Endothelial cell of umbilical vein (primary cell): ENCODE results near the gene ARHGAP27. TPM values are rescaled to one million over a fixed set of nuclear protein-coding genes. Genes with fewer than 3 reads are reported as not detected.

Experiments
- BruUV-seq: library from RNA; stranded (reverse); fragments of 400-500 nt; replicated peaks from 2 replicates; lab custom pipeline; 2021; lab: Mats Ljungman, UMichigan
- CTCF ChIA-PET: fragments of 300-600, 350-600 bp; sonication (Branson Sonifier 250); formaldehyde crosslinking; loops from one replicate; lab custom pipeline; 2021; ENCODE audit warnings: antibody characterized with exemption, inconsistent platforms; lab: Charles Lee
- POLR2A ChIA-PET: fragments of 300-600, 350-600 bp; sonication (Branson Sonifier 250); formaldehyde crosslinking; loops from one replicate; lab custom pipeline; 2021; ENCODE audit warnings: antibody characterized with exemption, inconsistent platforms; lab: Charles Lee
- DNase-seq: peaks from one replicate; pipeline ENCODE4 v3.0.0-alpha.2; 2011; ENCODE audit warnings: low read depth, low spot score
- FAIRE-seq: peaks from 2 replicates; lab custom pipeline; 2011; peaks lifted over from hg19 to GRCh38; lab: Jason Lieb, UNC
- H2AFZ ChIP-seq: 2 replicates; pipeline ENCODE4 v1.6.0; 2012; ENCODE audit warnings: low read depth, low read length, control low read depth, inconsistent platforms
- H3K27ac ChIP-seq: 2 replicates; pipeline ENCODE4 v1.5.1; 2011; ENCODE audit warnings: low read depth, mild to moderate bottlenecking, control low read depth, low read length, moderate library complexity; ENCODE audit not compliant: insufficient read depth
- H3K27me3 ChIP-seq, 2 experiments: 2 replicates each; pipeline versions ENCODE4 v1.6.0 to v1.6.1; 2011; ENCODE audit warnings: low read length in 2 of 2, mixed read lengths in 1 of 2; ENCODE audit not compliant: control insufficient read depth in 2 of 2, insufficient read depth in 2 of 2
- H3K36me3 ChIP-seq, 2 experiments: 2 replicates in 1 of 2; 3 replicates in 1 of 2; pipeline ENCODE4 v1.5.1; 2011; ENCODE audit warnings: low read length in 2 of 2, mild to moderate bottlenecking in 1 of 2, moderate library complexity in 1 of 2; ENCODE audit not compliant: control insufficient read depth in 2 of 2, insufficient read depth in 2 of 2; ENCODE audit errors: extremely low read depth in 1 of 2
- H3K4me1 ChIP-seq: 3 replicates; pipeline ENCODE4 v1.5.1; 2011; ENCODE audit warnings: mild to moderate bottlenecking, low read length; ENCODE audit not compliant: control insufficient read depth, insufficient read depth; ENCODE audit errors: extremely low read depth
- H3K4me2 ChIP-seq: 2 replicates; pipeline ENCODE4 v1.6.1; 2011; ENCODE audit warnings: low read length, control low read depth, mixed read lengths; ENCODE audit not compliant: insufficient read depth
- H3K4me3 ChIP-seq, 3 experiments: fragments of 200-600 bp in 1 of 3; sonication (generic), shearing (Covaris generic) in 1 of 3; replicated peaks in 1 of 3; 2 replicates each; pipeline ENCODE4 v1.5.1; 2011 to 2016; ENCODE audit warnings: control low read depth in 3 of 3, low read length in 3 of 3, mild to moderate bottlenecking in 2 of 3, inconsistent platforms in 1 of 3, low read depth in 1 of 3, moderate library complexity in 1 of 3; ENCODE audit not compliant: insufficient read depth in 1 of 3
- H3K79me2 ChIP-seq: 2 replicates; pipeline ENCODE4 v1.6.0; 2012; ENCODE audit warnings: low read length, inconsistent platforms; ENCODE audit not compliant: control insufficient read depth, insufficient read depth
- H3K9ac ChIP-seq: replicated peaks from 2 replicates; pipeline ENCODE3; 2011; ENCODE audit warnings: low read length, control low read depth; ENCODE audit not compliant: insufficient read depth; ENCODE audit errors: extremely low read depth
- H3K9me1 ChIP-seq: replicated peaks from 3 replicates; pipeline ENCODE4 v1.6.0; 2011; ENCODE audit warnings: mild to moderate bottlenecking, low read length; ENCODE audit not compliant: control insufficient read depth, insufficient read depth; ENCODE audit errors: extremely low read depth
- H3K9me3 ChIP-seq: replicated peaks from 2 replicates; pipeline ENCODE4 v1.5.1; 2012; ENCODE audit warnings: low read length, inconsistent platforms; ENCODE audit not compliant: control insufficient read depth, insufficient read depth
- H4K20me1 ChIP-seq: replicated peaks from 2 replicates; pipeline ENCODE3; 2011; ENCODE audit warnings: mild to moderate bottlenecking, low read length; ENCODE audit not compliant: control insufficient read depth, insufficient read depth; ENCODE audit errors: extremely low read depth
- EZH2 ChIP-seq: IDR thresholded peaks from 2 replicates; pipeline ENCODE4 v1.6.1; 2012; ENCODE audit warnings: borderline replicate concordance, low read depth, mild to moderate bottlenecking, moderate library complexity, low read length, inconsistent platforms; ENCODE audit not compliant: severe bottlenecking
- JUN ChIP-seq: IDR thresholded peaks from 2 replicates; pipeline ENCODE4 v1.6.1; 2011; ENCODE audit warnings: borderline replicate concordance, low read depth; ENCODE audit not compliant: insufficient read length, insufficient read depth
- POLR2A ChIP-seq: IDR thresholded peaks from 2 replicates; pipeline ENCODE4 v1.6.1; 2012; ENCODE audit warnings: low read depth, mild to moderate bottlenecking, control low read depth, low read length
- dilution Hi-C: fragments of 300-500 bp; cut with MboI; formaldehyde crosslinking; loops from one replicate; pipeline ENCODE4 v1.15.0; 2019; ENCODE audit warnings: low sequenced_read_pairs; ENCODE audit not compliant: extremely low pct_ligation_motif_present
- intact Hi-C: fragments of 100-400 bp; cut with micrococcal nuclease; formaldehyde crosslinking; loops from one replicate; pipeline ENCODE4 v1.10.0; 2022
- polyA plus RNA-seq, 4 experiments: library from polyadenylated mRNA; depleted of rRNA in 3 of 4; stranded (reverse) in 3 of 4; unstranded in 1 of 4; fragments of >200 nt; gene quantifications; 2 replicates each; pipeline versions ENCODE4 v1.2.1 to v1.2.3, GENCODE V29; 2011 to 2012; ENCODE audit warnings: missing spikeins in 1 of 4
- total RNA-seq: library from RNA; stranded (reverse); gene quantifications from 2 replicates; pipeline ENCODE4 v1.2.3, GENCODE V29; 2021
- TF ChIP-seq, protein P1 (sequence below): IDR thresholded peaks from 2 replicates; pipeline ENCODE4 v1.6.1; 2011; ENCODE audit not compliant: insufficient read depth, insufficient read length
- TF ChIP-seq, protein P2 (sequence below), 2 donors: IDR thresholded peaks; 1 replicate in 1 of 2; 2 replicates in 1 of 2; pipeline ENCODE4 v1.5.1; 2011; ENCODE audit warnings: low read length in 2 of 2, mild to moderate bottlenecking in 2 of 2, moderate library complexity in 2 of 2, control low read depth in 1 of 2, inconsistent platforms in 1 of 2, low read depth in 1 of 2; ENCODE audit not compliant: insufficient read depth in 1 of 2; ENCODE audit errors: extremely low read depth in 1 of 2

ARHGAP27 gene
- total and polyA plus RNA-seq, 2 donors (not counting 3 experiments of a cell fraction or from before 2014, with no cell fraction given): 21.0 to 47.0 TPM

DNA sequence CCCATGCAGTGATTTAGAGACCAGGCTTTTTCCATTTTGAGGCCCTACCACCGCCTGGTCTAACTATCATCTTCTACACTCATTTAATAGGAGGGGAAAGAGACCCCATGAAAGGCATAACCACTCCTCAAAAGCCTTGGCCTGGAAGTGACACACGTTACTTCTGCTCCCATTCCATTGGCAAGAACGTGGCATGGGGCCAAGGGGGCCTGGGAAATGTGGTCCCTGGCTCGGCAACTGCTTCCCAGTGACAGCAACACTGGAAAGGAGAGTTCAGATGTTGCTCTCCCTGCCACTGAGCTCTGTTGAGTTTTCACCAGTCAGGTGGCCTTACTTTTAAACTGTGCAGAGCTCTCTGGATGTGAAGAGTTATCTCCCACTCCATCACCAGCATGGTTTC is 70.7 kb downstream of the ARHGAP27 start:
- Histone ChIP-seq H3K36me3 (no peaks in the 10 kb centered on the region), H3K27me3 (peaks cover 2 to 4% of the 10 kb centered on the region in 2 experiments), H3K9ac (no peak overlapping the region), H2AFZ (no peak overlapping the region), H3K4me3 (no peak overlapping the region), H3K9me1 (no peaks in the 10 kb centered on the region), H3K4me1 (peaks cover 5% of the 10 kb centered on the region), H4K20me1 (no peaks in the 10 kb centered on the region), H3K4me2 (no peak overlapping the region), H3K27ac (no peak overlapping the region), H3K79me2 (no peaks in the 10 kb centered on the region), H3K9me3 (no peaks in the 10 kb centered on the region)
- TF ChIP-seq JUN: no peak
- no peak for TF ChIP-seq EZH2
- TF ChIP-seq, protein P1, sequence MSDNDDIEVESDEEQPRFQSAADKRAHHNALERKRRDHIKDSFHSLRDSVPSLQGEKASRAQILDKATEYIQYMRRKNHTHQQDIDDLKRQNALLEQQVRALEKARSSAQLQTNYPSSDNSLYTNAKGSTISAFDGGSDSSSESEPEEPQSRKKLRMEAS: no peak
- TF ChIP-seq POLR2A: no peak
- CTCF ChIA-PET: interaction anchor here (0.8 to 3.4 kb wide), 3 partner anchors 26 to 127 kb away, joined by 3 to 12 read pairs (median 3); no protein-coding TSS in a partner anchor
- BruUV-seq: no TSS peak
- intact Hi-C loops: no loop called here
- DNase-seq (no peak), FAIRE-seq (no peak)
- dilution Hi-C loops: no loop called here
- POLR2A ChIA-PET: no interaction called here

DNA sequence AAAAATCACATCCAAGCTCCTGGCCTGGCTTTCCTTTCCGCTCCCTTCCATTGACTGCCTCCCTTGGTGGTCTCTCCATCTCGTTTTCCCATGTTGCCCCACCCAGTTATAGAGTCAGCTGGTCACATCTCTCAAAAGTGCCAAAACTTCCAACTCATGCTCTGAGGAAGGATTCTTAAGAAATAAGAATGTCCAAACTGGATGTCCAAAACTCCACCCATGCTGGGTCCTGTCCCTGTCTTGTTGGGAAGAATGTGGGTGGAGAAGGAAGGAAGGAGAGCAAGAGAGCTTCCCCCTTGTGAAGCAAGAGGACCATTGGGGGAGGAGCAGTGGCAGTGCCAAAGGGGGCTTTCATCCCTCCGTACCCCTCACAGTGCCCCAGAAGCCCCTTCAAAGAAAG is 71.2 kb downstream of the ARHGAP27 start:
- FAIRE-seq (no peak), DNase-seq (no peak)
- dilution Hi-C loops (no loop called here), intact Hi-C loops (no loop called here)
- Histone ChIP-seq H3K36me3 (no peaks in the 10 kb centered on the region), H3K27me3 (peaks cover 2 to 7% of the 10 kb centered on the region in 2 experiments), H3K9me1 (no peaks in the 10 kb centered on the region), H3K27ac (no peak overlapping the region), H3K79me2 (no peaks in the 10 kb centered on the region), H3K4me1 (peaks cover 5% of the 10 kb centered on the region), H3K4me3 (no peak overlapping the region), H3K4me2 (no peak overlapping the region), H3K9me3 (no peaks in the 10 kb centered on the region), H4K20me1 (no peaks in the 10 kb centered on the region), H3K9ac (no peak overlapping the region), H2AFZ (no peak overlapping the region)
- ChIA-PET POLR2A (no interaction called here), CTCF (interaction anchor here (0.9 to 3.4 kb wide), 3 partner anchors 16 to 84 kb away, joined by 3 to 12 read pairs (median 3); no protein-coding TSS in a partner anchor)
- BruUV-seq: no TSS peak
- TF ChIP-seq, protein P2, sequence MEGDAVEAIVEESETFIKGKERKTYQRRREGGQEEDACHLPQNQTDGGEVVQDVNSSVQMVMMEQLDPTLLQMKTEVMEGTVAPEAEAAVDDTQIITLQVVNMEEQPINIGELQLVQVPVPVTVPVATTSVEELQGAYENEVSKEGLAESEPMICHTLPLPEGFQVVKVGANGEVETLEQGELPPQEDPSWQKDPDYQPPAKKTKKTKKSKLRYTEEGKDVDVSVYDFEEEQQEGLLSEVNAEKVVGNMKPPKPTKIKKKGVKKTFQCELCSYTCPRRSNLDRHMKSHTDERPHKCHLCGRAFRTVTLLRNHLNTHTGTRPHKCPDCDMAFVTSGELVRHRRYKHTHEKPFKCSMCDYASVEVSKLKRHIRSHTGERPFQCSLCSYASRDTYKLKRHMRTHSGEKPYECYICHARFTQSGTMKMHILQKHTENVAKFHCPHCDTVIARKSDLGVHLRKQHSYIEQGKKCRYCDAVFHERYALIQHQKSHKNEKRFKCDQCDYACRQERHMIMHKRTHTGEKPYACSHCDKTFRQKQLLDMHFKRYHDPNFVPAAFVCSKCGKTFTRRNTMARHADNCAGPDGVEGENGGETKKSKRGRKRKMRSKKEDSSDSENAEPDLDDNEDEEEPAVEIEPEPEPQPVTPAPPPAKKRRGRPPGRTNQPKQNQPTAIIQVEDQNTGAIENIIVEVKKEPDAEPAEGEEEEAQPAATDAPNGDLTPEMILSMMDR (IDR thresholded peaks at IDR 0.05; ENCODE audit: extremely low read depth in 1 of 2, insufficient read depth in 1 of 2, low read depth in 1 of 2, low read length in 2 of 2): no peak
- no peak for TF ChIP-seq EZH2
